GM21423 (cell line): ENCODE results near the gene SYCP2L.
"Not testable (repeated sequence)": the region's sequence is repeated elsewhere in the genome, so short reads cannot be mapped to it uniquely, and the experiment has no call there.

Experiments
- ATAC-seq: cut with Tn5 transposase; IDR thresholded peaks from one replicate; pipeline ENCODE4 v1.9.1; 2021; ENCODE audit warnings: mild to moderate bottlenecking, moderate library complexity; ENCODE audit not compliant: unreplicated experiment

The SYCP2L gene

GRCh38 chr6:10954590-10955010 is 67.7 kb downstream of the SYCP2L start:
- ATAC-seq: peak; percentile 73

- ATAC-seq: no peak
Measured at GRCh38 chr6:10956776-10957175, 69.9 kb downstream of the SYCP2L start.

GRCh38 chr6:10957414-10957886 is 70.6 kb downstream of the SYCP2L start:
- no peak for ATAC-seq

- no peak for ATAC-seq
Measured at GRCh38 chr6:10960171-10960570, 73.3 kb downstream of the SYCP2L start.

GRCh38 chr6:10961837-10962236 is 75.0 kb downstream of the SYCP2L start:
- ATAC-seq: no peak

GRCh38 chr6:10962673-10963072 is 75.8 kb downstream of the SYCP2L start:
- ATAC-seq: no peak

GRCh38 chr6:10963113-10963512 is 76.3 kb downstream of the SYCP2L start:
- no peak for ATAC-seq

- ATAC-seq: peak; percentile 91
Measured at GRCh38 chr6:10964684-10965083, 77.8 kb downstream of the SYCP2L start.

GRCh38 chr6:10968776-10969175 is 81.9 kb downstream of the SYCP2L start:
- no peak for ATAC-seq

- ATAC-seq: no peak
Measured at GRCh38 chr6:10970731-10971130, 83.9 kb downstream of the SYCP2L start.

- no peak for ATAC-seq
Measured at GRCh38 chr6:10972196-10972595, 85.3 kb downstream of the SYCP2L start.

- ATAC-seq: no peak
Measured at GRCh38 chr6:10976571-10976970, 89.7 kb downstream of the SYCP2L start.

- ATAC-seq: no peak
Measured at GRCh38 chr6:10977231-10977968, 90.5 kb downstream of the SYCP2L start.

- ATAC-seq: no peak
Measured at GRCh38 chr6:10979603-10980002, 92.8 kb downstream of the SYCP2L start.

GRCh38 chr6:10981409-10981808 is 94.6 kb downstream of the SYCP2L start:
- no peak for ATAC-seq

- not testable (repeated sequence) for ATAC-seq
Measured at GRCh38 chr6:10984959-10985358, 98.1 kb downstream of the SYCP2L start.

GRCh38 chr6:10989587-10989986 is 102.7 kb downstream of the SYCP2L start:
- ATAC-seq: no peak

- no peak for ATAC-seq
Measured at GRCh38 chr6:10991115-10991514, 104.3 kb downstream of the SYCP2L start.

- ATAC-seq: no peak
Measured at GRCh38 chr6:10993896-10994295, 107.0 kb downstream of the SYCP2L start.

GRCh38 chr6:10995114-10995707 is 108.4 kb downstream of the SYCP2L start:
- ATAC-seq: no peak

- no peak for ATAC-seq
Measured at GRCh38 chr6:10999994-11000393, 113.1 kb downstream of the SYCP2L start.

- ATAC-seq: no peak
Measured at GRCh38 chr6:11002176-11002575, 115.3 kb downstream of the SYCP2L start.
